HG02970 (cell line): Measurements from ENCODE around the gene AMN.

Experiments
- ATAC-seq: cut with Tn5 transposase; IDR thresholded peaks from one replicate; pipeline ENCODE4 v1.9.1; 2021; ENCODE audit warnings: mild to moderate bottlenecking, moderate library complexity, moderate number of reproducible peaks; ENCODE audit not compliant: unreplicated experiment, low FRiP score

AMN gene

GRCh38 chr14:102927346-102927877 is 4.9 kb downstream of the AMN start:
- ATAC-seq: no peak

- ATAC-seq: no peak
Observed at GRCh38 chr14:102927878-102928411, 5.5 kb downstream of the AMN start.

GRCh38 chr14:102928412-102929240 is 6.2 kb downstream of the AMN start:
- ATAC-seq: no peak

- ATAC-seq: no peak
Observed at GRCh38 chr14:102929241-102930137, 7.0 kb downstream of the AMN start.

GRCh38 chr14:102930138-102930752 is 7.8 kb downstream of the AMN start:
- no peak for ATAC-seq

GRCh38 chr14:102930753-102931579 is 8.5 kb downstream of the AMN start:
- no peak for ATAC-seq

- ATAC-seq: no peak
Observed at GRCh38 chr14:102931580-102932285, 9.3 kb downstream of the AMN start.

GRCh38 chr14:102932484-102933248 is 10.2 kb downstream of the AMN start:
- ATAC-seq: no peak

- no peak for ATAC-seq
Observed at GRCh38 chr14:102933618-102934231, 11.3 kb downstream of the AMN start.

- no peak for ATAC-seq
Observed at GRCh38 chr14:102935756-102936155, 13.3 kb downstream of the AMN start.

GRCh38 chr14:102937331-102938175 is 15.1 kb downstream of the AMN start:
- ATAC-seq: no peak

GRCh38 chr14:102938191-102938590 is 15.7 kb downstream of the AMN start:
- ATAC-seq: no peak

GRCh38 chr14:102939329-102939728 is 16.9 kb downstream of the AMN start:
- ATAC-seq: no peak

GRCh38 chr14:102939820-102940561 is 17.5 kb downstream of the AMN start:
- ATAC-seq: no peak

- no peak for ATAC-seq
Observed at GRCh38 chr14:102940729-102941362, 18.4 kb downstream of the AMN start.
